ENCODE data around the gene MYO9A.

MYO9A gene

GRCh38 chr15:71781179-71781964, 336.6 kb downstream of the MYO9A start:
- DNase-seq, result no peak
- TF ChIP-seq EZH2 (IDR thresholded peaks at IDR 0.05; ENCODE audit: borderline replicate concordance, low read depth, low read length, severe bottlenecking), result no peak
- Histone ChIP-seq H3K27me3 (ENCODE audit: insufficient read depth, low read length, poor library complexity) (peaks cover 2% of the 10 kb centered on the region), H3K4me3 (ENCODE audit: low read depth in 1 of 2, low read length in 2 of 2) (no peak overlapping the region), H3K4me2 (ENCODE audit: insufficient read depth, low read length) (no peak overlapping the region), H3K9me3 (ENCODE audit: insufficient read depth, low read length, severe bottlenecking) (no peaks in the 10 kb centered on the region), H3K9ac (ENCODE audit: low read depth, low read length) (no peak overlapping the region), H3K27ac (ENCODE audit: low read length) (no peak overlapping the region), H3K79me2 (ENCODE audit: insufficient read depth, low read length) (no peaks in the 10 kb centered on the region), H3K36me3 (ENCODE audit: insufficient read depth, low read length) (no peaks in the 10 kb centered on the region), H3K4me1 (ENCODE audit: insufficient read depth, low read length) (no peaks in the 10 kb centered on the region), H2AFZ (ENCODE audit: low read depth, low read length) (no peak overlapping the region), H4K20me1 (ENCODE audit: insufficient read depth, low read length) (no peaks in the 10 kb centered on the region)
- ATAC-seq (ENCODE audit: insufficient read depth, low read depth), result no peak

DNA sequence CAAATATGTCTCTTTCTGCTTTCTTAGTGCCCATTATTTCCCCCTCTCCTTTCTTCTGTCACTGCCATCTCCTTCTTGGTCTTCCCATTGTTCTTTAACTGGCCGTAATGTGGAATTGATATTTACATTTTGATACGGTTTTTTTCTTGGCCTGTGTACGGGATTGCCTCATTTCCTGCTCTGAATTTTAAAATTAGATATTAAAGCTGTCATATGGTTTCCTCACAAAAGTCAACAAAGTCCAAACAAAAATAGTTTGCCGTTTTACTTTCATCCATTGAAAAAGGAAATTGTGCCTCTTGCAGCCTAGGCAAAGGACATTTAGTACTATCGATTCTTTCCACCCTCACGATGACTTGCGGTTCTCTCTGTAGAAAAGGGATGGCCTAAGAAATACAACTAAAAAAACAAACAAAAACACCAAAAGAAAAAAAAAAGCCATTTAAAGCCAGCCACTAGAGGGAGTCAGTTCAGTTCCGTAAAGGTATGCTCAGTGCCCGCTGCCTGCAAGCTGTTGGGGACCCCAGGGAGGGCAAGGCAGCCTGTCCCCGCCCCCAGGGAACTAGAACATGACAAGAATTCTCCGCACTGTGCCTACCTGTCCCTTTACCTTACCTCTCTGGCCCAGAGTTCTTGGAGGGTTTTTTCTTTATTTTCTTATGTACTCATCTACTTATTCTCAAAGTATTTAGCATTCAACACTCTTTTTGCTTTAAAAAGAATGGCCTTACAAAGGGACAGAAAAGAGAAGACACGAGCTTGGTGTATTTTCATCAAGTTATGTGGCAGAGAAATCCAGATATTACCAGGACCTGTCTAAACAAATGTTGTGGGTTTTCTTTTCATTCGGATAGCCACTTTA, 337.6 kb downstream of the MYO9A start:
- Histone ChIP-seq H3K27me3 (ENCODE audit: insufficient read depth, low read length, poor library complexity) (peaks cover 2% of the 10 kb centered on the region), H3K4me1 (ENCODE audit: insufficient read depth, low read length) (no peaks in the 10 kb centered on the region), H2AFZ (ENCODE audit: low read depth, low read length) (no peak overlapping the region), H3K4me2 (ENCODE audit: insufficient read depth, low read length) (no peak overlapping the region), H3K79me2 (ENCODE audit: insufficient read depth, low read length) (no peaks in the 10 kb centered on the region), H3K9me3 (ENCODE audit: insufficient read depth, low read length, severe bottlenecking) (no peaks in the 10 kb centered on the region), H3K4me3 (ENCODE audit: low read depth in 1 of 2, low read length in 2 of 2) (no peak overlapping the region), H3K27ac (ENCODE audit: low read length) (no peak overlapping the region), H4K20me1 (ENCODE audit: insufficient read depth, low read length) (no peaks in the 10 kb centered on the region), H3K9ac (ENCODE audit: low read depth, low read length) (no peak overlapping the region), H3K36me3 (ENCODE audit: insufficient read depth, low read length) (no peaks in the 10 kb centered on the region)
- TF ChIP-seq EZH2 (IDR thresholded peaks at IDR 0.05; ENCODE audit: borderline replicate concordance, low read depth, low read length, severe bottlenecking), result no peak
- TF ChIP-seq, protein P1, sequence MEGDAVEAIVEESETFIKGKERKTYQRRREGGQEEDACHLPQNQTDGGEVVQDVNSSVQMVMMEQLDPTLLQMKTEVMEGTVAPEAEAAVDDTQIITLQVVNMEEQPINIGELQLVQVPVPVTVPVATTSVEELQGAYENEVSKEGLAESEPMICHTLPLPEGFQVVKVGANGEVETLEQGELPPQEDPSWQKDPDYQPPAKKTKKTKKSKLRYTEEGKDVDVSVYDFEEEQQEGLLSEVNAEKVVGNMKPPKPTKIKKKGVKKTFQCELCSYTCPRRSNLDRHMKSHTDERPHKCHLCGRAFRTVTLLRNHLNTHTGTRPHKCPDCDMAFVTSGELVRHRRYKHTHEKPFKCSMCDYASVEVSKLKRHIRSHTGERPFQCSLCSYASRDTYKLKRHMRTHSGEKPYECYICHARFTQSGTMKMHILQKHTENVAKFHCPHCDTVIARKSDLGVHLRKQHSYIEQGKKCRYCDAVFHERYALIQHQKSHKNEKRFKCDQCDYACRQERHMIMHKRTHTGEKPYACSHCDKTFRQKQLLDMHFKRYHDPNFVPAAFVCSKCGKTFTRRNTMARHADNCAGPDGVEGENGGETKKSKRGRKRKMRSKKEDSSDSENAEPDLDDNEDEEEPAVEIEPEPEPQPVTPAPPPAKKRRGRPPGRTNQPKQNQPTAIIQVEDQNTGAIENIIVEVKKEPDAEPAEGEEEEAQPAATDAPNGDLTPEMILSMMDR (IDR thresholded peaks at IDR 0.05; ENCODE audit: borderline replicate concordance, extremely low read depth, low read length, poor library complexity, severe bottlenecking), result peak; percentile 75
- peak; percentile 27 for DNase-seq
- peak; percentile 53; the same call in 1 of the 3 replicates for ATAC-seq (ENCODE audit: insufficient read depth, low read depth)

GRCh38 chr15:71779073-71779797, 338.7 kb downstream of the MYO9A start:
- Histone ChIP-seq H3K79me2 (ENCODE audit: insufficient read depth, low read length) (no peaks in the 10 kb centered on the region), H3K36me3 (ENCODE audit: insufficient read depth, low read length) (no peaks in the 10 kb centered on the region), H3K4me1 (ENCODE audit: insufficient read depth, low read length) (no peaks in the 10 kb centered on the region), H3K9me3 (ENCODE audit: insufficient read depth, low read length, severe bottlenecking) (no peaks in the 10 kb centered on the region), H3K4me2 (ENCODE audit: insufficient read depth, low read length) (no peak overlapping the region), H2AFZ (ENCODE audit: low read depth, low read length) (no peak overlapping the region), H3K27ac (ENCODE audit: low read length) (no peak overlapping the region), H3K9ac (ENCODE audit: low read depth, low read length) (no peak overlapping the region), H3K27me3 (ENCODE audit: insufficient read depth, low read length, poor library complexity) (peaks cover 2% of the 10 kb centered on the region), H3K4me3 (ENCODE audit: low read depth in 1 of 2, low read length in 2 of 2) (no peak overlapping the region), H4K20me1 (ENCODE audit: insufficient read depth, low read length) (no peaks in the 10 kb centered on the region)
- no peak for TF ChIP-seq EZH2 (IDR thresholded peaks at IDR 0.05; ENCODE audit: borderline replicate concordance, low read depth, low read length, severe bottlenecking)
- TF ChIP-seq, protein P1 (IDR thresholded peaks at IDR 0.05; ENCODE audit: borderline replicate concordance, extremely low read depth, low read length, poor library complexity, severe bottlenecking), result no peak
- ATAC-seq (ENCODE audit: insufficient read depth, low read depth) (no peak), DNase-seq (no peak)
